ENCODE data around the gene MISFA.
"Not testable (repeated sequence)": the region's sequence is repeated elsewhere in the genome, so short reads cannot be mapped to it uniquely, and the experiment has no call there.

The MISFA gene

DNA sequence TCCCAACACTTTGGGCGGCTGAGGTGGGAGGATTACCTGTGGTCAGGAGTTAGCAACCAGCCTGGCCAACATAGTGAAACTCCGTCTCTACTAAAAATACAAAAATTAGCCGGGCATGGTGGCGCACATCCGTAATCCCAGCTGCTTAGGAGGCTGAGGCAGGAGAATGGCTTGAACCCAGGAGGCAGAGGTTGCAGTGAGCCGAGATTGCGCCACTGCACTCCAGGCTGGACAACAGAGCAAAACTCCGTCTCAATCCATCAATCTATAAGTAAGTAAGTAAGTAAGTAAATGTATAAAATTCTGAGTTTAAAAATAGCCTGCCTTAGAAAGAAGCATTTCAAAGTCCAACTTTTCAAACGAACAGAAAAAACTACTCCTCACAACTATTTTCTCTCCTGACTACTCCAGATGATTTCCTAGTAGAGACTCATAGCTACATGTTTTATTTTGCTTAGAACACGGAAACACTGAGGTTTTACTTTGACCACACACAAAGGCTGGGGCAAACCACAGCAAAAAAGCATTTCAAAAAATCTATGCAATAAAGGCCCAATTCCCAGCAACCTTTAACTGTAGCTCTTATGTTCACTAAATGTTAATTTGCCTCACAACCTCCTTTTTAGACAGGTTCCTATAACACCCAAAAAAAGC is 18.2 kb downstream of the MISFA start:
- no peak for DNase-seq

DNA sequence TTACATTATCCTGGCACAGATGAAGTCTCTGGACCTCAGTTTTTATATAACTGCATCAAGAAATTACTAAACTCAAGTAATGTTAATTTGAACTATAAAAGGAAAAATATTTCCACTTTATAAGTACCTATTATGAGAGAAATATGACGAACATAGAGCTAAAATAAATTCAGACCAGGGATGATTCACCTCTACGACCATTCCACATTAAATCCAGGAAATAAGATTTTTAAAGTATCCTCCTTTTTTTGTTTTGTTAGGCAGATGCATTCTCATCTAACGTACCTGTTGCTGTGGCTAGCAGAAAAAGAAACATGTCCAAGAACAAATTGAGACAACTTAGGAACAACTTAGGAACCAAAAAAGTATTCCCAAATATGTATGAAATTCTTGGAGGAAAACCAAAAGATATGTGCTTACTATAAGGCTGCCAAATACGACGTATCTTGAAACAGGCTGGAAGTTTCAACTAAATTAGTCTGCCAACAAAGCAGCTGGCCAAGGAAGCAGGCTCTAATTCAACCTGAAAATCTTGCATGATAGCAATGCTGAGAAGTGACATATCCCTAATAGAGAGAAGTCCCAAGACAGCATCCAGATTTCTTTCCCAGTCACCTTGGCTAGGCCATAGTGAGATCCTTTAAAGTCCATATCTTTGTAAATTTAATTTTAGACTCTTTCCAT is 18.9 kb downstream of the MISFA start:
- no peak for DNase-seq

DNA sequence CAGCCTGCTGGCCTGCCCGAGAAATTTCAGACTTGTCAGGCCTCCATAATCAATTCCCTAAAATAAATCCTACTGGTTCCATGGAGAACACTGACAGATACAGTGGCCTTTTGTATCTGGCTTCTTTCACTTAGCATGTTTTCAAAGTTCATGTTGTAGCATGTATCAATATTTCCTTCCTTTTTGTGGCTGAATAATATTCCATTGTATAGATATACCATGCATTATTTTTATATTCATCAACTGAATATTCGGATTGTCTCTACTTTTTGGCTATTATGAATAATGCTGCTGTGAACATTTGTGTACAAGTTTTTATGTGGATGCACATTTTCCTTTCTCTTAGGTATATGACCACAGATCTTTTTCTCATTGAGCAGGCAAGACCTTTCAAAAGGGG is 24.1 kb downstream of the MISFA start:
- no peak for DNase-seq

DNA sequence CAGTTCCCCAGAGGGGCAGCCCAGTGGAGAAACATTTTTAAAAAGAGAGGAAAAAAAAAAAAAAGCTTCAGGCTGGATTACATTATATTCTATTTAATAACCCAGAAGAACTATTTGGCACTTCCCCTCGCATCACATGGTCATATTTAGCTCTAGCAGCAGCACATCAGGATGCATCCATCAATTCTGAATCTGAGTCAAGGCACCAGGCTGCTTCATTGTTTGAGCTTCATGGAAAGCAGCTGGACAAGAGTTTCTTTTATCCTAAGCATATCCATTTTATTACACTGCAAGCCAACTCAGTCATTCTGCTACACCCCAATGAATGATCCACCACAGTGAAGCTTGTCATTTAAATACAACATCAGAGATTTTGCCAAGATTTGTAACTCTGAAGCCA is 24.6 kb downstream of the MISFA start:
- DNase-seq, result no peak

DNA sequence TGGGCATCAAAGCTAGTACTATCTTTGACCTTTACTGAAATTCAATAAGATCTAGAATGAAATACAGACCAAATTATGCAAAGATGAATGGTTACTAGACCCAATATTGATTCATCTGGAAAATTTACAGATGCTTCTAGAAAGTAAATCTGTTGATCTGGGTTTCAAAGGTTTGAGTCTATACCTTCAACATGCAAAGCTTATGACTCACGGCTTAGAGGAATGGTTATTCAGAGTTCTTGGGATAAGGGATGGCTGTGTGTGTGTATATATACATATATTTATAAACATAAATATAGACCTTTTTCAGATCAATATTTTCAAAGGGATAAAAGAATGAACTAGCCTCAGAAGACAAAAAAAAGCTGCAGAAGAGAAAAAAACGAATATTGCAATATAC is 33.3 kb downstream of the MISFA start:
- DNase-seq, result no peak

DNA sequence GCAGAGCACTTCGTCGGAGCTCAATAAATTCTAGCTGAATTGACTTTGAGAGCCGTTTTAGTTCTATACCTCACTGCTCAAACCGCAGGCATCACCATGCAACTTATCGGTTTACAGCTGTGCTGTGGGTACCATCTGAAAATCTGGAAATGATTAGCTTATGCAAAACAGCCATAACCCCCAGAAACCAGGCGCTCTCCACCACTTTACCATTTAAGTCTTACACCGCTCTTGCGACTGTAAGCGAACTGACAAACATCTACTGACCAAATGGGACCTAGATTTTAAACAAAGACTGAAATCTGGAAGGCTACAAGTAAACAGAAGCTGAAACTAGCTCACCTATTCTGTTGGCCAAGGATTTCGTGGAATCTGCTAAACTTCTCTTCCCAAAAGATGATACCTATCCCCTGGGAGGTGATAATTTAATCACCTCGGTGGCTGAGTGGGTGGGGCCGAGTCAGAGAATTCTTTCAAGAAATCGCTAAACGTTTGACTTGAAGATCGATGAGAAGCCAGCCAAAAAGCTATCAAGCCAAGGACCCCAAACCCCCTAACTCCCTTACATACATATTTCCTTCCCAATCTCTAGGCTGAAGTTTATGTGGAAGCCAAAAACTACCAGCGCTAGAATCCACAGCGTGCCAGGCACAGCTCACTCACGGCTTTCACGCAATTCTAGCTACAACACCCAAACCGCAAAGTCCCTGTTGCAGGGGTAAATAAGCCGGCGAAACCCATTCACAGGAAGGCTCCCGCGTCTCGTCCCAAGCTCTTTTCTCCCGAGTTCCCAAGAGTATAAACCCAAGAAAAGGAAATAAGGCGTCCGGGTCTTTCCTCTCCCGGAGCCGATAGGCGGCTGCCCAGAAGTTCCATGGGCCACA is 33.9 kb downstream of the MISFA start:
- DNase-seq, result peak in 5 of 51 donors; percentile 16 to 37 (median 28)

DNA sequence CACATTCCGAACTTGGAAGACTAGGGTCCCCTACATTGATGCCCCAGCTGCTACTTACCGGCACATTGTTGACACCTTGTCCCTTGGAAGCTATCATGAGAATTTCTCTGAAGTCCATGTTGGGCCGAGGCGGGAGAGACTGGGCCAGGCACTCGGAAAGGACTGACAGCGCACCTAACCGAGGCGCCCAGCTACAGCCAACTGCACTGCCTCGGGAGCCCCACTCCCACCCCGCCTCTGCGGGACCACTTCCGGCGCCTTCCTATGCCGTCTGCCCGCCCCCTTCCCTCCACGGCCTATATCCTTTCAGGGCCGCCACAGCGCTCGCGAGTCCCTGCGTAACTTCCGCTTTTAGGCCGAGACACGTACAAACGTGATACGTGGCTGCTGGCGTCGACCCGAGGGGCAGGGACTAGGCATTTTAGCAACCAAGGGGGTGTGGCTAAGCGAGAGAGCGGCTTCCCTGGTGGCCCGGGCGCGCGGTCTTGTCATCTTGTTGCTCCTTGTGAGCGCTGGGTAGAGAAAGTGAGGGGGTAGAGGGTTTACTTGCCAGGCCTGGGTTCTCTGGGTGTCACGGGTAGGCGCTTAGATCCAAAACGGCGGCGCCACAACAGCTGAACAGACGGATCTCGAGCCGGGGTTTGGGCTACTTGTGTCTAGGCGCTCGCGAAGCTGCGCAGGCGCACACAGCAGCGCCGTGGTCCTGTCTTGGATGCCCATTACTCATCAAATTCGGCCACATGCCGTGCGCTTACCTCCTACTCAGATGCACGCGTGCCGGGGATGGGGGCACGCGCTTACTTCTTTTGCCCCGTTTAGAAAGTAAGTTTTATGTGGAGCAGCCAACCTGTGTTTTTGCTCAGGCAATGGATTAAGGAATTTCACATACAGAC is 34.8 kb downstream of the MISFA start, which contains the start of gene SPTY2D1:
Gene SPTY2D1, minus strand, starts transcription at position 203 of the 893 bp plus-strand sequence. Its CDS starts 85 bp downstream, at position 118.
- DNase-seq, result peak; percentile 82 to 99 (median 97)

DNA sequence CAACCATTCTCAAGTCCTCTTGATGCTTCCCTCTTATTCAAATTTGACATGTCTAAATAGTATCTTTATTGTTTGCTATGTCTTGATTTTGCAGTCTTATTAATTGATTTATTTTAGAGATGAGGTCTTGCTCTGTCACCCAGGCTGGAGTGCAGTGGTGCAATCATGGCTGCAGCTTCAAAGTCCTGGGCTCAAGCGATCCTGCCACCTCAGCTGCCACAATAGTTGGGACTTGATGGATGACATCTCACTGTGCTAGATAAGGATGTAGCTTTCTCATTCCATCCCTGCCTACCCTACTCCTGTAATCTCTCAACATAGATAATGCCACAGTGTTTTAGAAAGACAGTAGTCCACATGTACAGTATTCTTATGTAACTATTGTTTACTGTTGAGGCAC is 42.1 kb downstream of the MISFA start:
- DNase-seq, result no peak

DNA sequence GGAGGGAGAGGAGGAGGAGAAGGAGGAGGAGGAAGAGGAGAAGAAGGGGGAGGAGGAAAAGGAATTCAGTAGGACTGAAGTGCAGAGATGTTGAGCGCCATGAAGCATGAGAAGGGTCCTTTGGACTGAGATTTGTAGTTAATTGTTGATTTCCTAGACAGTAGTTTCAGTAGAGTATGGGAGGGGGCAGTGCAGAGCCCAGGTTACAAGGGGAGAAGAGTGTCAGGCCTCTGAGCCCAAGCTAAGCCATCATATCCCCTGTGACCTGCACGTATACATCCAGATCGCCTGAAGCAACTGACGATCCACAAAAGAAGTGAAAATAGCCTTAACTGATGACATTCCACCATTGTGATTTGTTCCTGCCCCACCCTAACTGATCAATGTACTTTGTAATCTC is 43.4 kb downstream of the MISFA start:
- DNase-seq, result not testable (repeated sequence)

DNA sequence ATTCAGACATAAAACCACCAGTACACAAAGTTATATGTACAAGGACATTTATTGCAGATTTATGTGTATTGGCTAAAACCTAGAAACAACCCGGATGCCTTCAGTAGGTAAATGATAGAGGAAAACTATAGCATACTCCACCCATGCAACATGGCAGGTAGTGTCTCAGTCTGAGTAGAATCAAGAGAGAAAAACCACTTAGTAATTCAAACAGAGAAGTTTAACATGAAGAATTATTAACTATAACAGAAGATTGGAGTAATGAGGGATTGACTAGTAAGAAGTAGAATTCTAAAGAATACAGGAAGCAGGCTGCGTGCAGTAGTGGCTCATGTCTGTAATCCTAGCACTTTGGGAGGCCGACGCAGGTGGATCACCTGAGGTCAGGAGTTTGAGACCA is 50.8 kb downstream of the MISFA start:
- DNase-seq, result no peak

DNA sequence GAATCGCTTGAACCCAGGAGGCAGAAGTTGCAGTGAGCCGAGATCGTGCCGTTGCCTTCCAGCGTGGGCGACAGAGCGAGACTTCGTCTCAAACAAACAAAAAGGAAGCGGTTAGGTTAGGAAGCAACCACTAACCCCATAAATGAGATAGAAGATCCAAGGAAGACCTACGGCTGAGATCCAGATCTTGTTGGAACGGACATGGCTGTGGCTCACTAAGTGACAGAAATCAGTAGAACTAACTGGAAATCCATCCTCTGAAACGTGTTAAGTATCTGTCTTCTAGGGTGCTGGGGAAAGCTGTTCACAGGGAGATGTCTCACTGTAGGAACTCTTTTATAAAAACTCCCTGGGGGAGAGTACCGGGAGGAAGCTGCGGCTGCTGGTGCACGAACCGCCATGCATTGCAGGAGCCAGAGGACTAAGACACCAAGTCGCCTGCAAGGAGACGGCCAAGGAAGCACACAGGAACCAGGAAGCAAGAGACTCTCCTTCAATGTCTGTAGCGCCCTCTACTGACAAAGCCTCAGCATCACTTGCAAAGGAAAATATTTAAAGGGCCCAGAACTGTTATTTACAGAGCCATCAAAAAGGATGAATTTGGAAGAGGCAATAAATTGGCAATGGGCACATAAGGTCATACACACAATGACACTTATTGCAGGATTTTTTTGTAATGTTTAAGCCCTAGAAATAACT is 51.4 kb downstream of the MISFA start:
- no peak for DNase-seq

All from hypothalamus (tissue), 51 donors.